Measurements from ENCODE around the gene PVRIG. TPM values are rescaled to one million over a fixed set of nuclear protein-coding genes. Genes with fewer than 3 reads are reported as not detected.
"Not testable (repeated sequence)": the region's sequence is repeated elsewhere in the genome, so short reads cannot be mapped to it uniquely, and the experiment has no call there.

Gene PVRIG
- total RNA-seq, 4 donors from 2014 or later = 0.23 to 1.5 (median 1.4) TPM; not detected in 1

GRCh38 chr7:100209493-100209892 lies 10.3 kb upstream of the PVRIG start:
- 68% methylated on average over 6 of the region's 6 CpGs for WGBS
- H3K27me3 ChIP-seq = no peaks in the 10 kb centered on the region
- intact Hi-C loops (cut with DNase I) = no loop called here
- H3K4me3 ChIP-seq = no peak overlapping the region
- DNase-seq (ENCODE audit: extremely low spot score) = no peak
- TF ChIP-seq POLR2AphosphoS5 (IDR thresholded peaks at IDR 0.05) (no peak), POLR2A (IDR thresholded peaks at IDR 0.05; ENCODE audit: low read depth) (no peak), EP300 (IDR thresholded peaks at IDR 0.05) (no peak)
- TF ChIP-seq, protein P1, sequence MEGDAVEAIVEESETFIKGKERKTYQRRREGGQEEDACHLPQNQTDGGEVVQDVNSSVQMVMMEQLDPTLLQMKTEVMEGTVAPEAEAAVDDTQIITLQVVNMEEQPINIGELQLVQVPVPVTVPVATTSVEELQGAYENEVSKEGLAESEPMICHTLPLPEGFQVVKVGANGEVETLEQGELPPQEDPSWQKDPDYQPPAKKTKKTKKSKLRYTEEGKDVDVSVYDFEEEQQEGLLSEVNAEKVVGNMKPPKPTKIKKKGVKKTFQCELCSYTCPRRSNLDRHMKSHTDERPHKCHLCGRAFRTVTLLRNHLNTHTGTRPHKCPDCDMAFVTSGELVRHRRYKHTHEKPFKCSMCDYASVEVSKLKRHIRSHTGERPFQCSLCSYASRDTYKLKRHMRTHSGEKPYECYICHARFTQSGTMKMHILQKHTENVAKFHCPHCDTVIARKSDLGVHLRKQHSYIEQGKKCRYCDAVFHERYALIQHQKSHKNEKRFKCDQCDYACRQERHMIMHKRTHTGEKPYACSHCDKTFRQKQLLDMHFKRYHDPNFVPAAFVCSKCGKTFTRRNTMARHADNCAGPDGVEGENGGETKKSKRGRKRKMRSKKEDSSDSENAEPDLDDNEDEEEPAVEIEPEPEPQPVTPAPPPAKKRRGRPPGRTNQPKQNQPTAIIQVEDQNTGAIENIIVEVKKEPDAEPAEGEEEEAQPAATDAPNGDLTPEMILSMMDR (IDR thresholded peaks at IDR 0.05) = no peak
- no peaks in the 10 kb centered on the region for H3K36me3 ChIP-seq
- H3K9me3 ChIP-seq = no peaks in the 10 kb centered on the region
- no peak overlapping the region for H3K27ac ChIP-seq (replicated peaks in 1 of 4)
- H3K4me1 ChIP-seq = no peaks in the 10 kb centered on the region

DNA sequence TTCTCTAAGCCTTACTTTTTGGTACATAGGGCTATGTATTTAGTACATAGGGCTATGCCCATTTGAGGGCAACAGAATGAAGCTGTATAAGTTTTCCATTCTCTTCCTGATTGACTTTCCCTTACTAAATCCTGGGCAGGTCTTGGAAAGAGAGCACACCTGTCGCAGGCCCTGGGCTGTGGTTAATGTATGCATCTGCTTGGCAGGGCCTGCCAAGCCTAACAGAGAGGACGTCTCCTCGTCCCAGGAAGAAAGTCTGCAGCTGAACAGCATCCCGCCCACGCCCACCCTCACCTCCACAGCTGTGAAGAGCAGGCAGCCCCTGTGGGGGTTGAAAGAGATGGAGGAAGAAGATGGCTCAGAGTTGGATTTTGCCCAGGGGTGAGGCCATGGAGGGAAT lies 8.9 kb upstream of the PVRIG start:
- WGBS = 94% methylated on average over 5 of the region's 5 CpGs
- Histone ChIP-seq H3K9me3 (no peaks in the 10 kb centered on the region), H3K36me3 (no peaks in the 10 kb centered on the region), H3K4me1 (peaks cover 0 to 8% (median 5%) of the 10 kb centered on the region in 4 donors), H3K4me3 (no peak overlapping the region), H3K27ac (replicated peaks in 1 of 4) (no peak overlapping the region), H3K27me3 (no peaks in the 10 kb centered on the region)
- no peak for DNase-seq (ENCODE audit: extremely low spot score)
- TF ChIP-seq POLR2AphosphoS5 (IDR thresholded peaks at IDR 0.05) = no peak
- no peak for TF ChIP-seq POLR2A (IDR thresholded peaks at IDR 0.05; ENCODE audit: low read depth)
- no peak for TF ChIP-seq EP300 (IDR thresholded peaks at IDR 0.05)
- TF ChIP-seq, protein P1 (IDR thresholded peaks at IDR 0.05) = no peak
- intact Hi-C loops (cut with DNase I) = no loop called here

GRCh38 chr7:100211342-100211780 lies 8.4 kb upstream of the PVRIG start:
- intact Hi-C loops (cut with DNase I) = no loop called here
- 78% methylated on average over 7 of the region's 7 CpGs for WGBS
- H3K27ac ChIP-seq (replicated peaks in 1 of 4) = no peak overlapping the region
- TF ChIP-seq POLR2AphosphoS5 (IDR thresholded peaks at IDR 0.05) (no peak), EP300 (IDR thresholded peaks at IDR 0.05) (no peak), POLR2A (IDR thresholded peaks at IDR 0.05; ENCODE audit: low read depth) (no peak)
- TF ChIP-seq, protein P1 (IDR thresholded peaks at IDR 0.05) = no peak
- no peaks in the 10 kb centered on the region for H3K27me3 ChIP-seq
- no peak overlapping the region for H3K4me3 ChIP-seq
- no peak for DNase-seq (ENCODE audit: extremely low spot score)
- no peaks in the 10 kb centered on the region for H3K36me3 ChIP-seq
- H3K9me3 ChIP-seq = no peaks in the 10 kb centered on the region
- H3K4me1 ChIP-seq = peaks cover 0 to 13% (median 10%) of the 10 kb centered on the region in 4 donors

DNA sequence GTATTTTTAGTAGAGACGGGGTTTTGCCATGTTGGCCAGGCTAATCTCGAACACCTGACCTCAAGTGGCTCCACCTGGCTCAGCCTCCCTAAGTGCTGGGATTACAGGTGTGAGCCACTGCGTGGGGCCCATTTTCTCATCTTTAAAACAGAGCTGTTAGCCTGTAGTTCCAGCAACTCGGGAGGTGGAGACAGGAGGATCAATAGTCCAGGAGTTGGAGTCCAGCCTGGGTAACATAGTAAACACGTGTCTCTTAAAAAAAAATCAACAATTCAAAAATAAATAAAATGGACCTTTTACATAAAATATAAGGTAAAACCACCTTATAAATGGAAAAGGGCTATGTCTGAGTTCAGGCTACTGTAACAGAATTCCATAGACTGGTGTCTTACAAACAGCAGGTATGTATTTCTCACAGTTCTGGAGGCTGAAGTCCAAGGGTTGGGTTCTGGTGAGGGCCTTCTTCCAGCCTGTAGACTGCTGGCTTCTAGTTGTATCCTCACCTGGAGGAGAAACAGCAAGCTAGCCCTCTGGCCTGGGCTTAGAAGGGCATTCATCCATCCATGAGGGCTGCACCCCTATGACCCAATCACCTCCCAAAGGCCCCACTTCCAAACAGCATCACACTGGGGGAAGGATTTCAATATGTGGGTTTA lies 7.0 kb upstream of the PVRIG start:
- H3K4me1 ChIP-seq = peaks cover 4 to 19% (median 10%) of the 10 kb centered on the region in 4 donors
- WGBS = 78% methylated on average over 5 of the region's 5 CpGs
- no peaks in the 10 kb centered on the region for H3K9me3 ChIP-seq
- H3K27me3 ChIP-seq = no peaks in the 10 kb centered on the region
- no peak overlapping the region for H3K27ac ChIP-seq (replicated peaks in 1 of 4)
- no peak for TF ChIP-seq POLR2A (IDR thresholded peaks at IDR 0.05; ENCODE audit: low read depth)
- no peak for TF ChIP-seq POLR2AphosphoS5 (IDR thresholded peaks at IDR 0.05)
- TF ChIP-seq, protein P1 (IDR thresholded peaks at IDR 0.05) = no peak
- TF ChIP-seq EP300 (IDR thresholded peaks at IDR 0.05) = no peak
- no peak overlapping the region for H3K4me3 ChIP-seq
- no peaks in the 10 kb centered on the region for H3K36me3 ChIP-seq
- intact Hi-C loops (cut with DNase I) = no loop called here
- DNase-seq (ENCODE audit: extremely low spot score) = no peak

DNA sequence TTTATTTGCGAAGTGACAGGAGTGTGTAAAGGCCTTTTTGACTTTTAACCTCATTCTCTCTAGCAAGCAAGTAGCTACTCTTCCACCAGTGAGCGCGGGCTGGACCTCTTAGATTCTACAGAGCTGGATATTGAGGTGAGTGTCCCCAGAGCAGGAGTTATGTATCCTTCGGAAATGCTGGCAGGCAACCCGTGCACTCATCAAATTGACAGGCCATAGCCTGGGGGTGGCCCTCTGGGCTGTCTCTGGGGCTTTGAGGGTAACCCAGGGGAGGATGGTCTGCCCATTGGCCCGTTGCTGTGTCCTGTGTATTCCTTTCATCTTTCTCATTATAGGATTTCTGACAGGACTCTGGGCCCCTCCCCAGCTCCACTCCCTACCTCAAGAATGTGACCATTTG lies 6.1 kb upstream of the PVRIG start:
- DNase-seq (ENCODE audit: extremely low spot score) = no peak
- no peaks in the 10 kb centered on the region for H3K36me3 ChIP-seq
- no peak overlapping the region for H3K27ac ChIP-seq (replicated peaks in 1 of 4)
- TF ChIP-seq POLR2A (IDR thresholded peaks at IDR 0.05; ENCODE audit: low read depth) (no peak), POLR2AphosphoS5 (IDR thresholded peaks at IDR 0.05) (no peak), EP300 (IDR thresholded peaks at IDR 0.05) (no peak)
- TF ChIP-seq, protein P1 (IDR thresholded peaks at IDR 0.05) = no peak
- WGBS = 79% methylated on average over 5 of the region's 6 CpGs
- peaks cover 4 to 19% (median 10%) of the 10 kb centered on the region in 4 donors for H3K4me1 ChIP-seq
- no peaks in the 10 kb centered on the region for H3K9me3 ChIP-seq
- intact Hi-C loops (cut with DNase I) = no loop called here
- no peaks in the 10 kb centered on the region for H3K27me3 ChIP-seq
- no peak overlapping the region for H3K4me3 ChIP-seq

DNA sequence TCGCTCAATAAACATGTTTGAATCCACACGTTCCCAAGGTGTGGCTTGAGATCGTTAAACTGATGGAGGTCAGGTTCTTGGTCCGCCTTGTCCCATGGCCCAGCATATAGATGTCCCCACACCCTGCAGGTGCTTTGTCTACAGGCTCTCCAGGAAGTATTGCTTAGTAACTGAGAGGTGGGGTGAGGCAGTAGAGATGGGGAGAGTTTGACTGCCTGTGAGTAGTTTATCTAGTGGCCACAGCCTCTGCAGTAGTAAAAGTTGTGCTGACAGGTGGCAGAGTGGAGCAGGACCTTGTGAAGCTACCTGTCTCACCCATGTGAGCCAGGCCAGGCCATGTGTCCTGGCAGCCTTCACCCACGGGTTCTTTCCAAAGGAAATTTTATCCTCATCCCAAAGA lies 5.4 kb upstream of the PVRIG start:
- DNase-seq (ENCODE audit: extremely low spot score); intact Hi-C loops (cut with DNase I): not testable (repeated sequence)

More for the DNA sequence above, 5.4 kb upstream of the PVRIG start:
- peaks cover 4 to 19% (median 10%) of the 10 kb centered on the region in 4 donors for H3K4me1 ChIP-seq
- H3K36me3 ChIP-seq; H3K4me3 ChIP-seq; H3K9me3 ChIP-seq; H3K27ac ChIP-seq (replicated peaks in 1 of 4); H3K27me3 ChIP-seq: not testable (repeated sequence)
- 86% methylated on average over 5 of the region's 5 CpGs for WGBS

All from esophagus muscularis mucosa (tissue), 4 donors.